GM20000 (cell line): ENCODE measurements around the gene FAM81A.

Experiments used
- DNase-seq: peaks from one replicate; pipeline ENCODE4 v3.0.0; 2012; ENCODE audit warnings: low spot score
- TF ChIP-seq, protein P1 (sequence below): IDR thresholded peaks from 2 replicates; pipeline ENCODE4 v1.5.1; 2012; ENCODE audit warnings: mild to moderate bottlenecking, control low read depth; ENCODE audit errors: extremely low read depth, missing control alignments

Gene FAM81A

DNA sequence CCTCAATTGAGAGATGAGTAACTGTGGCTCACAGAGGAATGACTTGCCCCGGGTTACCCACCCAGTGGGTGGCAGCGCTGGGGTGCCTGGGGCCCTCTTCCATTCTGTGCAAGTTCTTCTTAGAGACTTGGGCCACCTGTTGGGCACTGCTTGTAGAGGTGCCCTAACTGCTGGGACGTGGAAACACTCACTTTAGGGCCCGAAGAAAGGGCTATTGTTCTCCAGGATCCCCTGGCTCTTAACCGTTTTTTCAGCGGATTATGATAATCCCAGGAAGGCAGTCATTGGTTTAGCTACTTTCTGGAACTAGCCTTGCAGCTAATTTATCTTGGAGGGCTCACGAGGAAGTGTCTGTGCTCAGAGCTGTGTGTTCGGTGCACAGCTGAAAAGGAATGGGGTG is 107.6 kb downstream of the FAM81A start:
- DNase-seq, result no peak
- TF ChIP-seq, protein P1, sequence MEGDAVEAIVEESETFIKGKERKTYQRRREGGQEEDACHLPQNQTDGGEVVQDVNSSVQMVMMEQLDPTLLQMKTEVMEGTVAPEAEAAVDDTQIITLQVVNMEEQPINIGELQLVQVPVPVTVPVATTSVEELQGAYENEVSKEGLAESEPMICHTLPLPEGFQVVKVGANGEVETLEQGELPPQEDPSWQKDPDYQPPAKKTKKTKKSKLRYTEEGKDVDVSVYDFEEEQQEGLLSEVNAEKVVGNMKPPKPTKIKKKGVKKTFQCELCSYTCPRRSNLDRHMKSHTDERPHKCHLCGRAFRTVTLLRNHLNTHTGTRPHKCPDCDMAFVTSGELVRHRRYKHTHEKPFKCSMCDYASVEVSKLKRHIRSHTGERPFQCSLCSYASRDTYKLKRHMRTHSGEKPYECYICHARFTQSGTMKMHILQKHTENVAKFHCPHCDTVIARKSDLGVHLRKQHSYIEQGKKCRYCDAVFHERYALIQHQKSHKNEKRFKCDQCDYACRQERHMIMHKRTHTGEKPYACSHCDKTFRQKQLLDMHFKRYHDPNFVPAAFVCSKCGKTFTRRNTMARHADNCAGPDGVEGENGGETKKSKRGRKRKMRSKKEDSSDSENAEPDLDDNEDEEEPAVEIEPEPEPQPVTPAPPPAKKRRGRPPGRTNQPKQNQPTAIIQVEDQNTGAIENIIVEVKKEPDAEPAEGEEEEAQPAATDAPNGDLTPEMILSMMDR, result no peak

DNA sequence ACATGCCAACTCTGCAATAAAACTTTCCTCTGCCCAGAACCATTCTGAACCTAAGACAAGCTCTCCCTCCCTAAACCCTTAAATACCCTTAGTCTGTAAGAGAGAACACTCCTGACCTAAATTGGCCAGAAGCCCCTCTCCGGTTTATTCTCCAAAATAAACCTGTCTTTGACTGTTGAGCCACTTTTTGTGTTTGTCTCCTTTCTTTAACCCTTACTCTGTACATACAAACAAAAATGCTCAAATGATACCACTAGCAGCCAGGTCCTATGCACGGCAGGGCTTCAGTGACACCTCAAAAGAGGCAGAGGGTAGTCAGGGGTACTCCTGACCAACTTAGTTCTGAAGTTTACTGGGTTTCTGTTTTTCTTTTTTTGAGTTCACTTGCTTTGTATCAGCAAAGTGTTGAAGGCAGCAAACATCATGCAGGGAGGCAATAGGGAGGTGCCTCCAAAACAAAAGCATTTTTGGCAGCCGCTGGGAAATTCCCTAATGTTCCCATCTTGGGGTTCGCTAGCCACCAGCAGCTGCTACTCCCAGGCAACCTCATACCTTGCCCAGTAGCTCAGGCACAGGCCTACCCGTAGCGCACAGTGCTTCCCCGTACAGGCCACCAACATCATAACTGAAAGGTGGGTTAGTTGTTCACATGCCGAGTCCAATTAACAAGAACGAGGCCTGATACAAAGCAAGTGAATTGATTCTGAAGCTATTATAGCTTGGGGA is 110.7 kb downstream of the FAM81A start:
- TF ChIP-seq, protein P1, result no peak
- no peak for DNase-seq

DNA sequence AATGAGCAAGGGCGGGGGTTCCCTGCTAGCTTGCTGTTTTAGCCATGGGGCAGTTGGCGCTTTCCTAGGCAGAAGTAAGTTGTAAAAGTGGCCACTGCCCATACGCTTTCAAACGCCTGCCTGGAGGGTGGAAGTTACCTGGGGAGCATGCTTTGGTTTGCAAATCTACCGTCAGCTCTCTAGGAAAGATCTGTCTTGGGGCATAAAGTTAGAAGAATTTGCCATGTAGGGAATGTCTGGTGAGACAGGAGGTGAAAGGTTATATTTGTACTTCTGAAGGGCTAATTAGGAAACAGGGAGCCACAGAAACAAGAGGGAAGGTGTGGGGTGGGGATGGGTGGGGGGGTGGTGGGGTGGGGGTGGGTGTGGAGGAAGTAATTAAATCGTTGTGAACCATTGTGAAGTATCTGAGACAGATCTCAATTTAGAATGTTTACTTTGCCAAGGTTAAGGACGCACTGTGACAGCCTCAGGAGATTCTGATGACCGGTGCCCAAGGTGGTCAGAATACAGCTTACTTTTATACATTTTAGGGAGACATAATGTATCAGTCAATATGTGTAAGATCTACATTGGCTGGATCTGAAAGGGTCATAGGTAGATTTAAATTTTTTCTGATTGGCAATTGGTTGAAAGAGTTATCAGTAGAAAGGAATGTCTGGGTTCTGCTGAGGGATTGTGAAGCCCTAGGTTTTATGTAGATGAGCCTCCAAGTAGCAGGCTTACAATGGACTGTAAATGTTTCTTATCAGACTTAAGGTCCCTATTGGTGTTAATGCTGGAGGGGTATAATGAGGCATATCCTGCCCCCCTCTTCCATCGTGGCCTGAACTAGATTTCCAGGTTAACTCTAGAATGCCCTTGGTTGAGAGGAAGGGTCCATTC is 111.6 kb downstream of the FAM81A start:
- TF ChIP-seq, protein P1, result no peak
- no peak for DNase-seq

DNA sequence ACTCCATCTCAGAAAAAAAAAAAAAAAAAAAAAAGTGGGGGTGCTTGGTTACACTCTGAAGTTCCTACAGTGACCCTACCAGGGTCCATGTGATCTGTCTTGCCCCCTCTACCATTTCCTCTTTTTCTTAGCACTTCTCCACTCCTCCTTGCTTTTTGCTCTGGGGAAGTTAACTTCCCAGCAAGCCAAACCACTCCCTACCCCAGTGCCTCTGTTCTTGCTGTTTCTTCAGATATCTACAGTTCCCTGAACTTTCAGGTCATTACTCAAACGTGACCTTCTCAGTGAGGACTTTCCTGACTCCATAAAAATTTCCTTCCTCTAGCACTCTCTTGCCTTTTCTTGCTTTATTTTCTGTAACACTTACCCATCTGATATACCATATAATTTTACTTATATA is 112.5 kb downstream of the FAM81A start:
- TF ChIP-seq, protein P1, result no peak
- no peak for DNase-seq

DNA sequence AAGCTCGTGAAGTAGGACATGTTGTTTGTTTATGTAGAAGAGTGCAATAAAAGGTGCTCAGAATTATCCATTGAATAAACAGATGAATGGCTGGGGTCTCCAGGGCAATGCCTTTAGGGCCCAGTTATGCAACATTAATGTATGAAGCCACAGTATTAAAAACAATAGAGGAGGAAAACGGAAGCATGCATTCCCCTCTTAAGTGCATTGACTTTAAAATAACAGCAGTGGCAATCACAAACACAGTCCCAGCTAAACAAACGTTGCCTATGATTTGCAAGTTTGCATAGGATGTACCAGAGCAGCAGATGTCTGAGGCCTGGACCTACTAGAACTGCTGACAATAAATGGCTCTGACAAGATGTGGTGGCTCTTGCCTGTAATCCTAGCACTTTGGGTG is 113.0 kb downstream of the FAM81A start:
- no peak for DNase-seq
- TF ChIP-seq, protein P1, result no peak

DNA sequence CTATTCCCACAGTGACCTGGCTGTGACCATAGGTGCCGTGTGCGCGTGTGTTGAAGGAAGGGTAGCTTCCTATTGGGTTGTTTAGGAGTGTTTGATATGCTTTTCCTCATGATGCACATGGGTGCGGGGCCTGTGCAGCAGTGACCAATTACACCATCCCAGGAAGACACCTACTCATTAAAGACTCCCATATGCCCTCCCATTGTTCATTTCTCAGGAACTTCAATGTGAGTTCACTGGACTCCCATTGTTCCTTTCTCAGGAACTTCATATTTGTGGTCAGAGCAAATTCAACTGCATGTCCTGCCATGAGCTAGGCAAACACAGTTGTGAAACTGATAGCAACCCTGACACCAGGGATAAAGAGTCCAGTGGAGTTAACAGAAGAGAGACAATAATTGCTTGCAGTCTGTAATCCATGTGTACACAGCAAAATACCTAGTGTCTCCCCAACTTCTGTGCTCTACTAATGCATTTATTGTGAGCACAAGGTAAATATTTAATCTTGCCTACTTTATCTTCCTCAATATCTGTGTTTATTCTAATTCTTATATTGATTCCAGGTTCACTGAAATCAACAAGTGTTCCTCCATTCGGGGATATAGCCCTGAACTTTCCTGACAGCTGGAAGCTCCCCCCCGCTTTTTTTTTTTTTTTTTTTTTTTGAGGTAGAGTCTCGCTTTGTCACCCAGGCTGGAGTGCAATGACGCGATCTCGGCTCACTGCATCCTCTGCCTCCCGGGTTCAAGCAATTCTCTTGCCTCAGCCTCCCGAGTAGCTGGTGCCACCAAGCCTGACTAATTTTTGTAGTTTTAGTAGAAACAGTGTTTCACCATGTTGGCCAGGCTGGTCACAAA is 116.1 kb downstream of the FAM81A start:
- TF ChIP-seq, protein P1, result no peak
- DNase-seq, result no peak
